BJ (cell line): ENCODE data around the gene STC2. TPM values are rescaled to one million over a fixed set of nuclear protein-coding genes. Genes with fewer than 3 reads are reported as not detected.
"Not testable (repeated sequence)": the region's sequence is repeated elsewhere in the genome, so short reads cannot be mapped to it uniquely, and the experiment has no call there.

Experiments
- CTCF ChIA-PET: fragments of 350-600 bp; formaldehyde crosslinking; extraction: SDS; loops from one replicate; lab custom pipeline; 2021; ENCODE audit warnings: antibody characterized with exemption, inconsistent platforms; lab: Yijun Ruan, JAX
- POLR2A ChIA-PET: fragments of 300-600 bp; sonication (Branson Sonifier 250); formaldehyde crosslinking; extraction: SDS; loops from one replicate; lab custom pipeline; 2021; ENCODE audit warnings: antibody characterized with exemption; lab: Charles Lee
- DNase-seq: peaks from one replicate; pipeline ENCODE4 v3.0.0-alpha.2; 2011; ENCODE audit warnings: low read depth
- H3K27me3 ChIP-seq: 2 replicates; pipeline ENCODE4 v1.6.0; 2011; ENCODE audit warnings: low read length; ENCODE audit not compliant: control insufficient read depth, insufficient read depth
- H3K36me3 ChIP-seq: 2 replicates; pipeline ENCODE4 v1.5.1; 2011; ENCODE audit warnings: low read length; ENCODE audit not compliant: control insufficient read depth, insufficient read depth
- H3K4me3 ChIP-seq: 2 replicates; pipeline ENCODE4 v1.5.1; 2011; ENCODE audit warnings: low read depth, mild to moderate bottlenecking, control low read depth, low read length
- CTCF ChIP-seq: IDR thresholded peaks from 2 replicates; pipeline ENCODE4 v1.5.1; 2011; ENCODE audit warnings: low read depth, mild to moderate bottlenecking, control low read depth, inconsistent platforms, low read length, moderate library complexity; ENCODE audit not compliant: insufficient read depth
- polyA minus RNA-seq: library from RNA; depleted of rRNA, polyadenylated mRNA; stranded (reverse); fragments of >200 nt; gene quantifications from 2 replicates; pipeline ENCODE4 v1.2.3, GENCODE V29; 2011; rRNA and poly(A)+ RNA removed
- polyA plus RNA-seq: library from polyadenylated mRNA; depleted of rRNA; stranded (reverse); fragments of >200 nt; gene quantifications from 2 replicates; pipeline ENCODE4 v1.2.3, GENCODE V29; 2011; rRNA removed

STC2 gene
- polyA plus RNA-seq, result 168 and 181 TPM in 2 replicates
- polyA minus RNA-seq, result 148 and 149 TPM in 2 replicates

GRCh38 chr5:173327948-173328843 is at the start of gene STC2:
Gene STC2 (minus strand): TSS chr5:173328414. CDS start chr5:173328193, 221 bp downstream.
- H3K27me3 ChIP-seq, result no peaks in the 10 kb centered on the region
- peak within 1 kb of the TSS; percentile 52 for H3K4me3 ChIP-seq
- H3K36me3 ChIP-seq, result peaks cover 16% of the 10 kb centered on the region
- DNase-seq, result peak; percentile 70
- no peak; the same call in 1 of the 2 replicates for TF ChIP-seq CTCF
- POLR2A ChIA-PET, result interaction anchor here (0.7 to 2.1 kb wide), 5 partner anchors 127 to 245 kb away, joined by 3 to 10 read pairs (median 5); no protein-coding TSS in a partner anchor
- CTCF ChIA-PET, result interaction anchor here (0.8 to 3.1 kb wide), 5 partner anchors 28 to 245 kb away, joined by 3 to 25 read pairs (median 3); no protein-coding TSS in a partner anchor

- no peaks in the 10 kb centered on the region for H3K36me3 ChIP-seq
- no peak for TF ChIP-seq CTCF
- peaks cover 2% of the 10 kb centered on the region for H3K27me3 ChIP-seq
- no peak for DNase-seq
- ChIA-PET CTCF (interaction anchor here (0.7 kb wide), 1 partner anchor 8 kb away, joined by 3 read pairs; no protein-coding TSS in a partner anchor), POLR2A (no interaction called here)
- no peak overlapping the region for H3K4me3 ChIP-seq
Measured at GRCh38 chr5:173371400-173371799, 43.2 kb upstream of the STC2 start.

- POLR2A ChIA-PET, H3K27me3 ChIP-seq, H3K36me3 ChIP-seq, DNase-seq, H3K4me3 ChIP-seq: not testable (repeated sequence)
- CTCF ChIA-PET, result interaction anchor here (0.5 to 1.1 kb wide), 2 partner anchors 8 to 244 kb away, joined by 3 read pairs; no protein-coding TSS in a partner anchor
Measured at GRCh38 chr5:173363406-173363805, 35.2 kb upstream of the STC2 start.

GRCh38 chr5:173355561-173355960 is 27.3 kb upstream of the STC2 start:
- POLR2A ChIA-PET, result no interaction called here
- TF ChIP-seq CTCF, result no peak
- Histone ChIP-seq H3K4me3 (no peak overlapping the region), H3K36me3 (no peaks in the 10 kb centered on the region), H3K27me3 (no peaks in the 10 kb centered on the region; the same call in 1 of the 2 replicates)
- CTCF ChIA-PET, result no interaction called here
- DNase-seq, result no peak

GRCh38 chr5:173354645-173355044 is 26.4 kb upstream of the STC2 start:
- no peak overlapping the region for H3K4me3 ChIP-seq
- no peaks in the 10 kb centered on the region for H3K36me3 ChIP-seq
- TF ChIP-seq CTCF, result no peak
- ChIA-PET CTCF (no interaction called here), POLR2A (no interaction called here)
- H3K27me3 ChIP-seq, result peaks cover 1% of the 10 kb centered on the region
- no peak for DNase-seq
